ENCODE measurements around the gene AKAP8.

DNA sequence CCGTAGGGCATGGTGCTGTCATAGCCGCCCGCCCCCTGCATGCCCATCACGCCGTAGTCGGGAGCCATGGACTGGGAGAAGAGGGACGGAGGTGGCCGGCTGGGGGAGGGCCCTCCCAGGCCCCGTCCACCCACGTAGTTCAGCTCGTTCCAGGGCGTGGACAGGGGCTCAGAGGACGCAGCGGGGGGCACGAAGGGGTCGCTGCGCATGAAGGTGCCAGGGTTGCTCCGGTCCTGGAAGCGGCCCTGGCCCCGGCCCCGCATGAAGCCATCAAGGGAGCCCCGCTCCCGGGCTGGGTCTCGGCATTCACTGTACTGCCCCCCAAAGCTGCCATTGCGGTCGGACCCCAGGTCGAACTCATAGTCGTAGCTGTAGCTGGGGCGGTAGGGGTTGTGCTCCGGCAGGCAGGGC, 6.7 kb downstream of the AKAP8 start:
- TF ChIP-seq TAF1 (conservative IDR thresholded peaks at IDR 0.05): no peak
- no peak for TF ChIP-seq EGR1 (IDR thresholded peaks at IDR 0.05; ENCODE audit: low read depth in 2 of 2)
- TF ChIP-seq CTCF (IDR thresholded peaks at IDR 0.05; ENCODE audit: low read depth, low read length, missing input control): no peak
- TF ChIP-seq HNF4A (conservative IDR thresholded peaks at IDR 0.05): no peak
- TF ChIP-seq YY1 (IDR thresholded peaks at IDR 0.05): no peak
- no peak for TF ChIP-seq RAD21 (IDR thresholded peaks at IDR 0.05)
- TF ChIP-seq GABPA (IDR thresholded peaks at IDR 0.05 in 1 of 2, conservative IDR thresholded peaks at IDR 0.05 in 1 of 2): no peak
- no peak for TF ChIP-seq SP1 (IDR thresholded peaks at IDR 0.05)

Data from liver (tissue), 3 donors.